ENCODE measurements around the gene PRLHR.

- TF ChIP-seq CTCF (IDR thresholded peaks at IDR 0.05) (no peak), ZFX (IDR thresholded peaks at IDR 0.05; ENCODE audit: borderline replicate concordance) (no peak)
Observed at GRCh38 chr10:118638680-118639079, 43.2 kb upstream of the PRLHR start.

Measured in 22Rv1 (cell line).